ENCODE measurements around the gene SNRNP25.
"Not testable (repeated sequence)": the region's sequence is repeated elsewhere in the genome, so short reads cannot be mapped to it uniquely, and the experiment has no call there.

The SNRNP25 gene

GRCh38 chr16:42069-42457, 11.6 kb upstream of the SNRNP25 start:
- DNase-seq, result no peak

DNA sequence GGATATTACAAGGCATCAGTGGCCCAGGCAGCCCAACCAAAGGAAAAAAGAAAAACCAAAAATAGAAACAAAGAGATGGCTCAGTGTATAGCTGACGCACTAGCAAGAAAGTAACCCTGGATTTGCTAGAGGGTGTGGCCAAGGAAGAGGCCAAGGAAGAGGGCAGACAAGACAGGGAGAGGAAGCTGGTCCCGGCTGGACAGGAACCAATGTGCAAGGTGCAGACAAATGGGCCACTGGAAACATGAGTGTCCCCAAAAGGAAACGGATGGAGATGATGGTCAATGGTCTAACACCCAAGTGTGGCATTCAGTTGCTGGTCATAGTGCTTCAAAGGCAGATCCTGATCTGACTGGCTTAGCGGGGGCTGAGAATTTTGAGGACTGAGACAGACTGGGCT, 10.9 kb upstream of the SNRNP25 start:
- no peak for DNase-seq

DNA sequence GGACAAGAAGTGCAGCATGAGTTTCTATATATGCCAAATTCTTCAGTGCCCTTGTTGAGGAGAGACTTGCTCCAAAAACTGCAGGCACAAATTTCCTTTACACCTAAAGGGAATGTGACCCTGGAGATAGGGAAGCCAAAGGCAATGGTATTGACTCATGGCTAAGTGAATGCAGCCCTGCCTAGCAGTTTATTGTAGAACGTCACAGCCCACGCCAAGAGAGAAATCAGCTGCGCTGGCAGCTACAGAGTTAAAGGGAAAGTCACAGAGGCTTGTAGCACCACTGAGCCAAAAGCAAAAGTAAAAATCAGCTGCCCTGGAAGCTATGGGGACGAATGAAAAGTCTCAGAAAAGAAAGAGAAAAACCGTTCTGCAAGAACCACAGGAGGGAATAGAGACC, 10.3 kb upstream of the SNRNP25 start:
- no peak for DNase-seq

DNA sequence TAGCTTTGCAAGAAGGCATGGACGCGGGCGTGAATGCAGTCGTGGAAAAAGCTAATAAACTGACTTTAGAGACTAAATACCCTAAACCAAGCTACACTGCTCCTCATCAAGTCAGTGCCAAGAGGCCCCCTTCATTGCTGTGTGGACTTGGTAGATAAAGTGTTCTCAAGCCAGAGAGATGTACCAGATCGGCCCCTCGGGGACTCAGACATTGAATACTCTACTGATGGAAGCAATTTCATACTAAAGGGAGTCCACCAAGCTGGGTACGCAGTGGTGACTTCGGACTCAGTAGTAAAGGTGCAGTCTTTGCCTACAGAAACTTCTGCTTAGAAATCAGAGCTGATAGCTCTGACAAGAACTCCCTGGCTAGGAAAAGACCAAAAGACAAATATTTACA, 9.0 kb upstream of the SNRNP25 start:
- no peak for DNase-seq

GRCh38 chr16:45454-45853, 8.2 kb upstream of the SNRNP25 start:
- no peak for DNase-seq

- not testable (repeated sequence) for DNase-seq
Measured at GRCh38 chr16:46510-46909, 7.1 kb upstream of the SNRNP25 start.

DNA sequence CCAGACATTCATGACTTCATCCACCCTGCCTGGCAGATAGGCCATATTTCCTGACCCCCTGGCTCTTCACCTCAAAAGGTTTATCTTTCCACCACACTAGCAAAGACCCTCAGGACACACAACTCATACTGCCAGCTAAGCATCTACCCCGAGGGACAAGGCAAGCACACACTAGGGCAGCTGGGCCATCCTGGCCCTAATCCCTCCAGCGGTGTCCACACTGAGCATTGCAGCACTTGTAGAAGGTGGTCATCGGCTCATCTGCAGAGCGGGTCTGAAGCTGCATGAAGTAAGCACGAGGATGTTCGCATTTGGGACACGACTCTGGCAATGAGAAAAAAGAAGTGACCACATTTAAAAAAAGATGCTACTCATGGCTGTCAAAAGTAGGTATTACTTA, 6.4 kb upstream of the SNRNP25 start:
- DNase-seq, result no peak

GRCh38 chr16:50769-51591, 2.6 kb upstream of the SNRNP25 start:
- no peak for DNase-seq

GRCh38 chr16:54237-54581, 581 bp downstream of the SNRNP25 start:
- no peak for DNase-seq

GRCh38 chr16:55571-56136, 2.0 kb downstream of the SNRNP25 start:
- no peak for DNase-seq

GRCh38 chr16:56231-56927, 2.8 kb downstream of the SNRNP25 start:
- DNase-seq, result no peak

DNA sequence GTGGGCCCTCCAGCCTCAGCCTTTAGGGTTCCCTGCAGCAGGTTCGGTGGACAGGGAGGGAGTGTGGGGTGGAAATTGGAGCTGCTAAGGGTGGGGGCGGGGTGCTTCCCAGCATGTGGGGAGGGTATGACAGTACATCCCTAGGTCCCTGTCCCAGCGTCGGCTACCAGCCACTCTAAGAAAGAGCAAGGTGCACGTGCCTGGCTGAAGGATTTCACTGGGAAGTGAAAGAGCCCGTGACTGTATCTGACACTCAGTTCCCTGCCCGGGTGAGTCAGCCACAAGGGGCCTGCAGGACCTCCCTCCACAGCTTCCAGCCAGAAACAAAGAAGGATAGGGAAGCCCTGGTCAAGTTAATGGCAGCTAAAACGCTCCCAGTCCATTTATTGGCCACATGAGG, 4.1 kb downstream of the SNRNP25 start:
- DNase-seq, result no peak

DNA sequence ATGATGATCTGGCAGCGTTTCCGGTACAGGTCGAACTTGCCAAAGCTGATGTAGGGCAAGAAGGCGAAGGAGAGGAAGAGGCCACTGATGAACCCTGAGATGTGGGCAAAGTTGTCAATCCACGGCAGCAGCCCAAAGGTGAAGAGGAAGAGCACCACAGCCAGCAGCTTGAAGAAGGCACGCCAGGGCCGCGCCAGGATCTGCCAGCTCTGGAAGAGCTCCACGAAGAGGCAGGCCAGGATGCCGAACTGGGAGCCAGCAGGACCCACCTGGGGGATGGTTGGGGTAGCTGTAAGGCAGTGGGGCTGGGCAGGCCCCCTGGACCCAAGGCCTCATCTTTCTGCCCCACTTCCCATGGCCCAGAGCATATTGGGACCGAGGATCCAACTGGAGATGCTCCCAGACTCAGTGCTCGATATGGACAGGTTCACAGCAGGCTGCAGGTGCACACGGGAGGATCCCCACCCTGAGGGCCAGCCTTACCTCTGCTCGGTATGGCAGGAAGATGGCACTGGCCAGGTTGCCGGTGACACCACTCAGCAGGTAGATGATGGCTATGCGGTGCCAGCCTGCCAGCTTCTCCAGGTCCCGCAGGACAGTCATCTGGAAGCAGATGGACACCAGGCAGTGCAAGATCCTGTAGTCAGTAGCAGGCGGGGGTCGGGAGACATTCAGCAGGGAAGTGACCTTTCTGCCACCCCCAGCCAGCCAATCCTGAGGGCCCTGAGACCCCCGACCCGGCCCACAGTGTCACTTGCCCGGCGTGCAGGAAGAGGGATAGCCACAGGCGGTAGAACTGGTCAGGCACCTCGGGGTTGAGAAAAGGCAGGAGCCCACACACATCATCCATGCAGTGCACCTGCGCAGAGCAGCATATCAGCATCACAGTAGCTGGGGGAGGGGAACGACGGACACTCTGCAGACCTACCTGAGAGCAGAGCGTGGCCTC, 5.1 kb downstream of the SNRNP25 start:
- no peak for DNase-seq

GRCh38 chr16:59440-60059, 5.9 kb downstream of the SNRNP25 start:
- no peak for DNase-seq

DNA sequence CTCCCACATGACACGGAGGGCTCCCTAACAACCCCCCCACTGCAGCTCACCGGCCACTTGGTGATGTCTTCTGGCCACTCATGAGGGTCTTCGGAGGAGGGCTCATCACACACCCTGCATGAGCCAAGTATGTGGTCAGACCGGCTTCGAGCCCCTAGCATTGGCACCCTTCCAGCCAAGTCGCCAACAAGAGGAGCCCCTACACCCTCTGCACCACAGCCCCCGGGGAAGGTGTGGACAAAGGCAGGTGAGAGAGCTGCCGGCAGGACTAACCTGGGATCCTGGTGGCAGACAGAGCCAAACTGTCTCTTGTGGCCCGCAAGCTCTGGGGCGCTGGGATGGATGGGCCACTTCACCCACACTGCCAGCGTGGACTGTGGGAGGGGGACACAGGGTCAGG, 6.5 kb downstream of the SNRNP25 start:
- no peak for DNase-seq

- no peak for DNase-seq
Measured at GRCh38 chr16:60929-61878, 7.6 kb downstream of the SNRNP25 start.

DNA sequence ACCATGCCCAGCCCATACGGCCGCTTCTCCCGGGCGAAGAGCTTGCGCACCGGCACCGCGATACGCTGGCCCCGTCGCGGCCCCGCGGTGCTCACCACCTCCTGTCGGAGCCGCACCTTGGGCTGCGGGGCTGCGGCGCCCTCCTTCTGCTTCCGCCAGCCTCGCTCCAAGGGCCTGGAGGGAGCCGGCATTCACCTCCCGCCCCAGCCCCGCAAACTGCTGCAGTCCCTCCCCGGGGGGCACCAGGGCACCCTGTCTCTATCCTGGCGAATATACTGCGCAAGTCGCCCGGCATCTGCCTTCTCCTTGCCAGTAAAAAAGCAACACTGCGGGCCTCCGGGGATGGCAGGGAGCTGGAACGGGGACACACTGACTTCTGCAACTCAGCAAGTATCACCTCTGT, 8.3 kb downstream of the SNRNP25 start:
- no peak for DNase-seq

DNA sequence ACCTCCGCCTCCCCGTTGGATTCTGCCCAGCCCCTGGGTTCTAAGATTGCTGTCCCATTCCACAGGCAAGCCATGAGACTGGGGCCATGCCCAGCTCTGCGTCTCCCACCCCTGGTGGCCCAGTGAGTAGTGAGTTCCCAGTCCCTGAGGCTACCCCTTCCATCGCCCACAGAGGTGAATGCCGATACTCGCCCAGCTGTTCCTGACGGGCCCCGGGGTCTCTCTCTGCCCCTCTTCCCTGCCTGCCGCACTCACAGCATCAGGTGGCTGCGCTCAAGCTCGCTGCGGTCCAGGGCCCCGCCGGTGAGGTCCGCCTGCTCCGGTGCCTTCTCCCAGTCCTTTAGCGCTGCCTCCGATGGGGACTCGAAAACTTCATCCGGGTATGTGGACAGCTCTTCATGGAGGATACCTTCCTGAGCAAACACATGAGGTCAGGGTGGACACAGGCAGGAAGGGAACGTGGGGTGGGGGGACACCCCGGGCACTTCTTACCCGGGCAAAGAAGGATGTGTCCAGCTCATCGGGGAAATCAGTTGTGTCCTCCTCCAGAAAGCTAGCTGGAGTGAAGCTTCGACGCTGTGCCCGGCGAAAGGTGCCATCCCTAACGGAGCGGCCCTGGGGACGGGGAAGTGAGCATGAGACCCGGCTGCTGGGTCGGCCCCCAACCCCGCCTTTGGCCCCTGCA, 8.8 kb downstream of the SNRNP25 start:
- DNase-seq, result no peak

DNA sequence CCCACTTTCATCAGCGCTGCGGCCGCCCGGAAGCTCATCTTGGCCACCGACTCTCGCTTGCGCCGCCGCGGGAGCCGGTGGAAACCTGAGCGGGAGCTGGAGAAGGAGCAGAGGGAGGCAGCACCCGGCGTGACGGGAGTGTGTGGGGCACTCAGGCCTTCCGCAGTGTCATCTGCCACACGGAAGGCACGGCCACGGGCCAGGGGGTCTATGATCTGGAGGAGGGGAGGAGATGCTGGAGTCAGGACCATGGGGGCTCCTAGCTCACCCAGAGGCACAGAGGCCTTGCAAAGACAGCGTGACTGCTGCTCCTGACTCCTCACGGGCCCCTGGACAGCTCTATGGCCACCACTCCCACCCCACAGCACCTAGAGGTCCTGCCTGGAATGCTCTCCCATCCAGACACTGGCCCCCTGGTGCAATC, 9.4 kb downstream of the SNRNP25 start:
- no peak for DNase-seq

GRCh38 chr16:63466-63865, 9.8 kb downstream of the SNRNP25 start:
- no peak for DNase-seq

All from HCEC 1CT (cell line).